K562 (cell line): ENCODE data around the gene VANGL1. TPM values are rescaled to one million over a fixed set of nuclear protein-coding genes. Genes with fewer than 3 reads are reported as not detected.

Source experiments
- ATAC-seq: fragments of 200-7000 bp; cut with Tn5 transposase; 3 replicates; pipeline ENCODE4 v1.9.1; 2020; ENCODE audit warnings: moderate library complexity
- BruUV-seq: library from RNA; stranded (reverse); fragments of 400-500 nt; replicated peaks from 2 replicates; lab custom pipeline; 2021; lab: Mats Ljungman, UMichigan
- CTCF ChIA-PET: fragments of 300-600 bp; formaldehyde crosslinking; extraction: SDS; loops from one replicate; lab custom pipeline; 2021; ENCODE audit warnings: low intra/inter-chr PET ratio; lab: Yijun Ruan, JAX
- POLR2A ChIA-PET: fragments of 300-600, 350-650 bp; sonication (Branson Sonifier 250); formaldehyde crosslinking; extraction: SDS; loops from one replicate; lab custom pipeline; 2021; ENCODE audit warnings: antibody characterized with exemption, inconsistent platforms; lab: Yijun Ruan, JAX
- DNase-seq, 4 experiments: peaks; one replicate each; pipeline versions ENCODE4 v3.0.0 to v3.0.0-alpha.2; 2011 to 2018; ENCODE audit warnings: low spot score in 3 of 4, mixed read lengths in 3 of 4; ENCODE audit errors: extremely low read depth in 1 of 4
- FAIRE-seq: peaks from 2 replicates; lab custom pipeline; 2011; peaks lifted over from hg19 to GRCh38; lab: Jason Lieb, UNC
- H2AFZ ChIP-seq: 2 replicates; pipeline ENCODE4 v1.6.0; 2011; ENCODE audit warnings: low read depth, low read length, control low read depth, inconsistent platforms
- H3K27ac ChIP-seq: fragments of 200-600 bp; 3 replicates; pipeline ENCODE4 v1.8.0; 2011; ENCODE audit warnings: low read depth, mild to moderate bottlenecking, control low read depth, inconsistent platforms, low read length, moderate library complexity, mixed read lengths; ENCODE audit errors: extremely low read depth
- H3K27me3 ChIP-seq, 2 experiments: fragments of 300-600 bp in 1 of 2; 2 replicates in 1 of 2; 3 replicates in 1 of 2; pipeline versions ENCODE4 v1.6.0 to v1.8.0; 2011; ENCODE audit warnings: inconsistent platforms in 2 of 2, low read length in 2 of 2, mild to moderate bottlenecking in 1 of 2, mixed read lengths in 1 of 2, moderate library complexity in 1 of 2; ENCODE audit not compliant: control insufficient read depth in 2 of 2, insufficient read depth in 2 of 2
- H3K36me3 ChIP-seq: fragments of 300-600 bp; 3 replicates; pipeline ENCODE4 v1.8.0; 2011; ENCODE audit warnings: mild to moderate bottlenecking, low read length, inconsistent platforms; ENCODE audit not compliant: control insufficient read depth, insufficient read depth
- H3K4me1 ChIP-seq, 2 experiments: fragments of 200-600 bp in 1 of 2; replicated peaks in 1 of 2; 2 replicates in 1 of 2; 3 replicates in 1 of 2; pipeline versions ENCODE4 v1.5.1 to v1.8.0; 2011; ENCODE audit warnings: inconsistent platforms in 2 of 2, low read length in 2 of 2, mild to moderate bottlenecking in 1 of 2, mixed read lengths in 1 of 2, moderate library complexity in 1 of 2; ENCODE audit not compliant: control insufficient read depth in 2 of 2, insufficient read depth in 2 of 2
- H3K4me2 ChIP-seq: 2 replicates; pipeline ENCODE4 v1.6.1; 2011; ENCODE audit warnings: low read length, control low read depth, inconsistent platforms, mixed read lengths; ENCODE audit not compliant: insufficient read depth
- H3K4me3 ChIP-seq: fragments of 200-600 bp; sonication (generic), shearing (Covaris generic); 2 replicates; pipeline ENCODE4 v1.5.1; 2016; ENCODE audit warnings: control low read depth, inconsistent platforms
- H3K79me2 ChIP-seq: fragments of 200-600 bp; 3 replicates; pipeline ENCODE4 v1.8.0; 2011; ENCODE audit warnings: low read length, inconsistent platforms; ENCODE audit not compliant: control insufficient read depth, insufficient read depth
- H3K9ac ChIP-seq, 2 experiments: 2 replicates each; pipeline versions ENCODE4 v1.6.0 to v1.6.1; 2011; ENCODE audit warnings: low read depth in 2 of 2, low read length in 2 of 2, control low read depth in 1 of 2, inconsistent platforms in 1 of 2, mild to moderate bottlenecking in 1 of 2, mixed read lengths in 1 of 2; ENCODE audit not compliant: insufficient read depth in 1 of 2
- H3K9me1 ChIP-seq: one replicate; pipeline ENCODE4 v1.6.0; 2011; ENCODE audit warnings: inconsistent platforms, mild to moderate bottlenecking, low read length, moderate library complexity; ENCODE audit not compliant: control insufficient read depth, insufficient read depth
- H3K9me3 ChIP-seq: replicated peaks from 2 replicates; pipeline ENCODE4 v1.5.1; 2011; ENCODE audit warnings: low read depth, low read length, inconsistent platforms; ENCODE audit not compliant: control insufficient read depth, insufficient read depth
- H4K20me1 ChIP-seq: replicated peaks from 2 replicates; pipeline ENCODE4 v1.6.1; 2011; ENCODE audit warnings: low read length, inconsistent platforms, mixed read lengths; ENCODE audit not compliant: control insufficient read depth, insufficient read depth
- RAD21 ChIP-seq, 2 experiments: fragments of 250-450 bp in 1 of 2; fragments of 450-650 bp in 1 of 2; sonication (Bioruptor Pico) in 1 of 2; formaldehyde crosslinking in 1 of 2; IDR thresholded peaks in 1 of 2; conservative IDR thresholded peaks in 1 of 2; 2 replicates each; pipeline versions ENCODE4 v1.4.0 to v1.8.0; 2020 to 2022; ENCODE audit warnings: mild to moderate bottlenecking in 2 of 2, moderate library complexity in 1 of 2
- RFX1 ChIP-seq: fragments of 450-650 bp; IDR thresholded peaks from 2 replicates; pipeline ENCODE4 v1.6.1; 2016; ENCODE audit warnings: mild to moderate bottlenecking, moderate library complexity
- SMC3 ChIP-seq: conservative IDR thresholded peaks from 2 replicates; pipeline ENCODE4 v1.6.1; 2011; ENCODE audit warnings: low read depth, low read length, improper control_type of control experiment; ENCODE audit not compliant: insufficient read depth
- TEAD2 ChIP-seq: fragments of 450-650 bp; IDR thresholded peaks from 2 replicates; pipeline ENCODE4 v1.6.1; 2016; ENCODE audit warnings: missing genetic modification characterization, control low read depth, missing compliant biosample characterization
- WGBS: fragments of 100-300 bp; shearing (Covaris generic); methylation state at CpG from one replicate; pipeline ENCODE4 v1.1.6; 2016; ENCODE audit warnings: low coverage, mixed read lengths; ENCODE audit not compliant: insufficient coverage; ENCODE audit errors: missing lambda C conversion rate; 5-methylcytosine and 5-hydroxymethylcytosine counted together
- in situ Hi-C: fragments of 300-500 bp; cut with MboI; formaldehyde crosslinking; loops from 4 replicates; pipeline ENCODE4 v1.15.0; 2018; ENCODE audit warnings: inconsistent platforms, mixed read lengths
- intact Hi-C: fragments of 100-400 bp; cut with micrococcal nuclease; formaldehyde crosslinking; loops from 2 replicates; pipeline ENCODE4 v1.14.2; 2022
- polyA plus RNA-seq, 8 experiments: library from polyadenylated mRNA; depleted of rRNA in 4 of 8; stranded (reverse) in 5 of 8; unstranded in 3 of 8; fragments of >200 nt; fragmentation: Nextera tagmentation in 2 of 8; fragmentation: Illumina TruSeq in 1 of 8; extraction: Ambion mirVana in 2 of 8; extraction: Trizol in 1 of 8; gene quantifications; 2 replicates each; pipeline versions ENCODE4 v1.2.1 to v1.2.3, GENCODE V29; 2011 to 2014; ENCODE audit warnings: inconsistent platforms in 1 of 8, missing spikeins in 1 of 8
- total RNA-seq, 7 experiments: library from RNA; depleted of rRNA in 6 of 7; stranded (reverse); fragments of >200 nt in 6 of 7; fragmentation: Illumina TruSeq in 2 of 7; extraction: Trizol in 2 of 7; gene quantifications; 2 replicates each; pipeline versions ENCODE4 v1.2.1 to v1.2.3, GENCODE V29; 2011 to 2021; ENCODE audit warnings: low replicate concordance in 1 of 7
- TF ChIP-seq, protein P1 (sequence below): sonication (generic); formaldehyde crosslinking; IDR thresholded peaks from 2 replicates; pipeline ENCODE4 v1.8.1; 2022; ENCODE audit warnings: missing genetic modification reagents
- TF ChIP-seq, protein P2 (sequence below), 3 experiments: IDR thresholded peaks in 2 of 3; conservative IDR thresholded peaks in 1 of 3; 2 replicates each; pipeline ENCODE4 v1.5.1; 2011 to 2012; ENCODE audit warnings: low read length in 3 of 3, mild to moderate bottlenecking in 3 of 3, control low read depth in 2 of 3, improper control_type of control experiment in 1 of 3, inconsistent platforms in 1 of 3, low read depth in 1 of 3, mixed read lengths in 1 of 3, moderate library complexity in 1 of 3; ENCODE audit not compliant: insufficient read depth in 2 of 3
- TF ChIP-seq, protein P3 (sequence below): fragments of 450-650 bp; formaldehyde crosslinking; IDR thresholded peaks from 2 replicates; pipeline ENCODE4 v1.4.0; 2020; ENCODE audit warnings: mild to moderate bottlenecking, moderate library complexity

The VANGL1 gene
- total and polyA plus RNA-seq, 9 of the 15 experiments (the other 6 are each of a cell fraction or from before 2014, with no cell fraction given) = 0.90 to 12.8 (median 9.6) TPM

DNA sequence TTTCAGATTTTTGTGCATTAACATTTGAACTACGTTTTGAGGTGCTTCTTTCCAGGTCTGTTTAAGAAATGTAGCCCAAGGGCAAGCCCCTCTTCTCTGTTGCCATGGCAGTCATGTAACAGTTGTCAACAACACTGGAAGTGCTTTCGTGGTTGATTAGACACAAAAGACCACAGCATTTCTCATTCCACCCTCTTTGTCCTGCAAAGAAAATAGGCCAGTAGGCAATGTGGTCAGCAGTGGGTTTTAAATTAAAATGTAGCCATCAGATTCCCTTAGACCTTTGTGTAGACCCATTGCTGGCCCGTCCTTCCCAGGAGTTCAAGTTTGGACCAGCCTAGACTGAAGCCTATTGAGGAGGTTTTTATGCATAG, 35.4 kb downstream of the VANGL1 start:
- ChIA-PET CTCF (interaction anchor here (1.0 to 2.4 kb wide), 2 partner anchors 69 to 538 kb away, joined by 3 to 9 read pairs; no protein-coding TSS in a partner anchor), POLR2A (no interaction called here)
- ATAC-seq (no peak; the same call in 2 of the 3 replicates), FAIRE-seq (peak; percentile 81), DNase-seq (no peak)
- peak; percentile 51 for TF ChIP-seq RFX1
- TF ChIP-seq, protein P1, sequence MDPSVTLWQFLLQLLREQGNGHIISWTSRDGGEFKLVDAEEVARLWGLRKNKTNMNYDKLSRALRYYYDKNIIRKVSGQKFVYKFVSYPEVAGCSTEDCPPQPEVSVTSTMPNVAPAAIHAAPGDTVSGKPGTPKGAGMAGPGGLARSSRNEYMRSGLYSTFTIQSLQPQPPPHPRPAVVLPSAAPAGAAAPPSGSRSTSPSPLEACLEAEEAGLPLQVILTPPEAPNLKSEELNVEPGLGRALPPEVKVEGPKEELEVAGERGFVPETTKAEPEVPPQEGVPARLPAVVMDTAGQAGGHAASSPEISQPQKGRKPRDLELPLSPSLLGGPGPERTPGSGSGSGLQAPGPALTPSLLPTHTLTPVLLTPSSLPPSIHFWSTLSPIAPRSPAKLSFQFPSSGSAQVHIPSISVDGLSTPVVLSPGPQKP (CRISPR knock-in tag) = no peak
- peaks cover 29% of the 10 kb centered on the region; the same call in 2 of the 3 replicates for H3K36me3 ChIP-seq
- WGBS = 48% methylated on average over 3 of the region's 3 CpGs
- H2AFZ ChIP-seq = no peak overlapping the region
- H3K4me1 ChIP-seq = peaks cover 0 to 3% of the 10 kb centered on the region in 2 experiments; a peak in 1 of 5 replicates
- peaks cover 5% of the 10 kb centered on the region; the same call in 1 of the 2 replicates for H4K20me1 ChIP-seq
- H3K4me2 ChIP-seq = no peak overlapping the region
- intact Hi-C loops = loop anchor here (1.0 to 5.0 kb wide), 2 partner anchors 35 to 68 kb away; partner anchors contain the start of gene VANGL1
- no peak overlapping the region for H3K4me3 ChIP-seq
- no peaks in the 10 kb centered on the region for H3K9me3 ChIP-seq
- no peak overlapping the region for H3K27ac ChIP-seq
- in situ Hi-C loops = no loop called here
- BruUV-seq = no TSS peak
- H3K27me3 ChIP-seq = no peaks in the 10 kb centered on the region
- H3K79me2 ChIP-seq = no peaks in the 10 kb centered on the region
- H3K9ac ChIP-seq = no peak overlapping the region
- peaks cover 5% of the 10 kb centered on the region for H3K9me1 ChIP-seq

DNA sequence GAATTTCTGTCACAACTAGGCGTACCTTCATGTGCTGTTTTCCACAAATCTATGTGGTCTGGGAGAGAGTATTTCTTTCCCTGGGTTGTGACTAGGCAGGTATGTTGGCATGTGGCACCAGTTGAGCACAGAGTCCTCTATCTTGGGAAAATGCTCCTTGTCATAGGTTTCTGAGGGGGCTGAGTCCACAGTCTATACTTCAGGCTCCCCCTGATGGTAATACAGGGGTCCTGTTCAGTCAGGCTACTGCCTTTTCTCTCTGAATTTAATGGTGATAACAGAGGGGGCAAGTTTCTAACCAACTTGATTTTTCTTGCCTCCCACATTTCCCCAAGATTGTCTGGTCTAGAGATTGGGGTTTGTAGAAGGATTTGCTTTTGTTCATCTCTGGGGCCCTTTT, 35.8 kb downstream of the VANGL1 start:
- WGBS = 67% methylated on average over 1 of the region's 1 CpG
- DNase-seq (peak in 3 of 4 experiments; percentile 30 to 50 (median 34)), FAIRE-seq (no peak), ATAC-seq (peak; percentile 83)
- H3K27ac ChIP-seq = no peak overlapping the region
- peaks cover 5% of the 10 kb centered on the region; the same call in 1 of the 2 replicates for H4K20me1 ChIP-seq
- H3K4me1 ChIP-seq = peaks cover 0 to 3% of the 10 kb centered on the region in 2 experiments; a peak in 1 of 5 replicates
- peaks cover 30% of the 10 kb centered on the region; the same call in 2 of the 3 replicates for H3K36me3 ChIP-seq
- no peak overlapping the region for H3K9ac ChIP-seq
- no peaks in the 10 kb centered on the region for H3K27me3 ChIP-seq
- H2AFZ ChIP-seq = no peak overlapping the region
- BruUV-seq = no TSS peak
- in situ Hi-C loops = no loop called here
- H3K9me3 ChIP-seq = no peaks in the 10 kb centered on the region
- no peaks in the 10 kb centered on the region for H3K79me2 ChIP-seq
- H3K4me3 ChIP-seq = no peak overlapping the region
- ChIA-PET CTCF (interaction anchor here (1.0 to 2.4 kb wide), 2 partner anchors 69 to 538 kb away, joined by 3 to 9 read pairs; no protein-coding TSS in a partner anchor), POLR2A (no interaction called here)
- intact Hi-C loops = loop anchor here (1.0 to 5.0 kb wide), 2 partner anchors 35 to 68 kb away; partner anchors contain the start of gene VANGL1
- peaks cover 5% of the 10 kb centered on the region for H3K9me1 ChIP-seq
- H3K4me2 ChIP-seq = no peak overlapping the region
- TF ChIP-seq RAD21 (CRISPR knock-in tag; conservative IDR thresholded peaks at IDR 0.05 in 1 of 2, IDR thresholded peaks at IDR 0.05 in 1 of 2) = peak; percentile 51 to 74
- TF ChIP-seq SMC3 = 0 out of 2 replicates have a peak, but pooled peaks have one; percentile 29
- TF ChIP-seq, protein P2, sequence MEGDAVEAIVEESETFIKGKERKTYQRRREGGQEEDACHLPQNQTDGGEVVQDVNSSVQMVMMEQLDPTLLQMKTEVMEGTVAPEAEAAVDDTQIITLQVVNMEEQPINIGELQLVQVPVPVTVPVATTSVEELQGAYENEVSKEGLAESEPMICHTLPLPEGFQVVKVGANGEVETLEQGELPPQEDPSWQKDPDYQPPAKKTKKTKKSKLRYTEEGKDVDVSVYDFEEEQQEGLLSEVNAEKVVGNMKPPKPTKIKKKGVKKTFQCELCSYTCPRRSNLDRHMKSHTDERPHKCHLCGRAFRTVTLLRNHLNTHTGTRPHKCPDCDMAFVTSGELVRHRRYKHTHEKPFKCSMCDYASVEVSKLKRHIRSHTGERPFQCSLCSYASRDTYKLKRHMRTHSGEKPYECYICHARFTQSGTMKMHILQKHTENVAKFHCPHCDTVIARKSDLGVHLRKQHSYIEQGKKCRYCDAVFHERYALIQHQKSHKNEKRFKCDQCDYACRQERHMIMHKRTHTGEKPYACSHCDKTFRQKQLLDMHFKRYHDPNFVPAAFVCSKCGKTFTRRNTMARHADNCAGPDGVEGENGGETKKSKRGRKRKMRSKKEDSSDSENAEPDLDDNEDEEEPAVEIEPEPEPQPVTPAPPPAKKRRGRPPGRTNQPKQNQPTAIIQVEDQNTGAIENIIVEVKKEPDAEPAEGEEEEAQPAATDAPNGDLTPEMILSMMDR (IDR thresholded peaks at IDR 0.05 in 2 of 3, conservative IDR thresholded peaks at IDR 0.05 in 1 of 3; ENCODE audit: insufficient read depth in 2 of 3, low read depth in 1 of 3, low read length in 3 of 3) = peak; percentile 38 to 65 (median 45); a peak in 5 of 6 replicates
- TF ChIP-seq TEAD2 (tag) = no peak
- TF ChIP-seq, protein P3, sequence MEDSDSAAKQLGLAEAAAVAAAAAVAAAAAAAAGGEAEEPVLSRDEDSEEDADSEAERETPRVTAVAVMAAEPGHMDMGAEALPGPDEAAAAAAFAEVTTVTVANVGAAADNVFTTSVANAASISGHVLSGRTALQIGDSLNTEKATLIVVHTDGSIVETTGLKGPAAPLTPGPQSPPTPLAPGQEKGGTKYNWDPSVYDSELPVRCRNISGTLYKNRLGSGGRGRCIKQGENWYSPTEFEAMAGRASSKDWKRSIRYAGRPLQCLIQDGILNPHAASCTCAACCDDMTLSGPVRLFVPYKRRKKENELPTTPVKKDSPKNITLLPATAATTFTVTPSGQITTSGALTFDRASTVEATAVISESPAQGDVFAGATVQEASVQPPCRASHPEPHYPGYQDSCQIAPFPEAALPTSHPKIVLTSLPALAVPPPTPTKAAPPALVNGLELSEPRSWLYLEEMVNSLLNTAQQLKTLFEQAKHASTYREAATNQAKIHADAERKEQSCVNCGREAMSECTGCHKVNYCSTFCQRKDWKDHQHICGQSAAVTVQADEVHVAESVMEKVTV (CRISPR knock-in tag) = 0 out of 2 replicates have a peak, but pooled peaks have one; percentile 19
